Uterus (tissue), 4 donors: ENCODE results near the gene TBCD. TPM values are rescaled to one million over a fixed set of nuclear protein-coding genes. Genes with fewer than 3 reads are reported as not detected.

Source experiments
- DNase-seq, 2 donors: peaks; one replicate each; pipeline ENCODE4 v3.0.0-alpha.2; 2019 to 2020
- H3K27ac ChIP-seq, 2 donors: fragments of 200-600 bp; sonication (generic); 1 replicate in 1 of 2; 2 replicates in 1 of 2; pipeline ENCODE4 v1.5.1; 2016 to 2018
- H3K27me3 ChIP-seq, 2 donors: fragments of 200-600 bp; sonication (generic); one replicate each; pipeline ENCODE4 v1.5.1; 2018 to 2019; ENCODE audit warnings: control low read depth in 1 of 2
- H3K36me3 ChIP-seq, 2 donors: fragments of 200-600 bp; sonication (generic); one replicate each; pipeline ENCODE4 v1.5.1; 2019; ENCODE audit warnings: control low read depth in 1 of 2
- H3K4me1 ChIP-seq, 2 donors: fragments of 200-600 bp; sonication (generic); one replicate each; pipeline ENCODE4 v1.5.1; 2018 to 2019; ENCODE audit warnings: control low read depth in 1 of 2
- H3K4me3 ChIP-seq, 2 donors: fragments of 200-600 bp; sonication (generic); 1 replicate in 1 of 2; 2 replicates in 1 of 2; pipeline ENCODE4 v1.5.1; 2018 to 2019; ENCODE audit warnings: mild to moderate bottlenecking in 1 of 2
- H3K9me3 ChIP-seq, 2 donors: fragments of 200-600 bp; sonication (generic); one replicate each; pipeline ENCODE4 v1.5.1; 2019; ENCODE audit warnings: control low read depth in 1 of 2
- POLR2A ChIP-seq, 2 donors: fragments of 450-650 bp; IDR thresholded peaks; one replicate each; pipeline ENCODE4 v1.6.1; 2016; ENCODE audit warnings: antibody characterized with exemption in 2 of 2, mild to moderate bottlenecking in 1 of 2, moderate library complexity in 1 of 2
- intact Hi-C: fragments of 100-400 bp; cut with DNase I; formaldehyde crosslinking; loops from one replicate; pipeline ENCODE4 v1.15.1; 2023; ENCODE audit warnings: low total_unique reads
- total RNA-seq, 4 donors: library from RNA; depleted of rRNA in 3 of 4; stranded (reverse); fragments of >200 nt in 3 of 4; gene quantifications; one replicate each; pipeline versions ENCODE4 v1.1.0 to v1.2.4, GENCODE V29; 2014 to 2023
- TF ChIP-seq, protein P1 (sequence below), 4 experiments: fragments of 200-600 bp in 2 of 4; fragments of 450-650 bp in 2 of 4; sonication (generic) in 2 of 4; IDR thresholded peaks; one replicate each; pipeline ENCODE4 v1.5.1; 2016 to 2019; ENCODE audit warnings: antibody characterized with exemption in 4 of 4, mild to moderate bottlenecking in 2 of 4, moderate library complexity in 1 of 4
- donor health status: DM: yes; HTN: yes; CAD: no.

Gene TBCD
- total RNA-seq, 4 donors from 2014 or later: 35.9 to 142 (median 61.3) TPM

- DNase-seq: peak; percentile 8 to 11
- TF ChIP-seq, protein P1, sequence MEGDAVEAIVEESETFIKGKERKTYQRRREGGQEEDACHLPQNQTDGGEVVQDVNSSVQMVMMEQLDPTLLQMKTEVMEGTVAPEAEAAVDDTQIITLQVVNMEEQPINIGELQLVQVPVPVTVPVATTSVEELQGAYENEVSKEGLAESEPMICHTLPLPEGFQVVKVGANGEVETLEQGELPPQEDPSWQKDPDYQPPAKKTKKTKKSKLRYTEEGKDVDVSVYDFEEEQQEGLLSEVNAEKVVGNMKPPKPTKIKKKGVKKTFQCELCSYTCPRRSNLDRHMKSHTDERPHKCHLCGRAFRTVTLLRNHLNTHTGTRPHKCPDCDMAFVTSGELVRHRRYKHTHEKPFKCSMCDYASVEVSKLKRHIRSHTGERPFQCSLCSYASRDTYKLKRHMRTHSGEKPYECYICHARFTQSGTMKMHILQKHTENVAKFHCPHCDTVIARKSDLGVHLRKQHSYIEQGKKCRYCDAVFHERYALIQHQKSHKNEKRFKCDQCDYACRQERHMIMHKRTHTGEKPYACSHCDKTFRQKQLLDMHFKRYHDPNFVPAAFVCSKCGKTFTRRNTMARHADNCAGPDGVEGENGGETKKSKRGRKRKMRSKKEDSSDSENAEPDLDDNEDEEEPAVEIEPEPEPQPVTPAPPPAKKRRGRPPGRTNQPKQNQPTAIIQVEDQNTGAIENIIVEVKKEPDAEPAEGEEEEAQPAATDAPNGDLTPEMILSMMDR (IDR thresholded peaks at IDR 0.05): no peak
- no peak for TF ChIP-seq POLR2A (IDR thresholded peaks at IDR 0.05)
- H3K9me3 ChIP-seq: no peaks in the 10 kb centered on the region
- H3K36me3 ChIP-seq: no peaks in the 10 kb centered on the region
- H3K4me3 ChIP-seq: no peak overlapping the region
- H3K27me3 ChIP-seq: no peaks in the 10 kb centered on the region
- no peaks in the 10 kb centered on the region for H3K4me1 ChIP-seq
- intact Hi-C loops: no loop called here
- no peak overlapping the region for H3K27ac ChIP-seq
Observed at GRCh38 chr17:82937411-82938371, 185.8 kb downstream of the TBCD start.

DNA sequence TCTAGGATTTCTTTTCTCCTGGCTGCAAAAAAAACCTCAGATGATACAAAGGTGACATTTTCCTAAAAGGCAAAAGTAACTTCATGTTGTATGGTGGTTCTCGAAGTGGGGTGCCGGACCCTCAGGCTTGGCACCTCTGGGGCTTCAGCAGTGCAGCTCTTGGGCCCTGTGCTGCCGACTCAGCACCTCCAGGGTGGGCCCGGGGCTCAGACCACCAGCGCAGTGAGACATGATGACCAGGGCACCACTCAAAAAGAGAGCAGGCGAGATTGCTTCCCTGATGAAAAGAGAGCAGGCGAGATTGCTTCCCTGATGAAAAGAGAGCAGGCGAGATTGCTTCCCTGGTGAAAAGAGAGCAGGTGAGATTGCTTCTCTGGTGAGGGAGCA lies 186.6 kb downstream of the TBCD start:
- Histone ChIP-seq H3K4me1 (no peaks in the 10 kb centered on the region), H3K36me3 (no peaks in the 10 kb centered on the region), H3K27ac (no peak overlapping the region), H3K4me3 (no peak overlapping the region), H3K27me3 (no peaks in the 10 kb centered on the region), H3K9me3 (no peaks in the 10 kb centered on the region)
- intact Hi-C loops: no loop called here
- DNase-seq: peak in 1 of 2 donors; percentile 6
- no peak for TF ChIP-seq POLR2A (IDR thresholded peaks at IDR 0.05)
- TF ChIP-seq, protein P1 (IDR thresholded peaks at IDR 0.05): no peak

GRCh38 chr17:82938873-82939620 lies 187.2 kb downstream of the TBCD start:
- TF ChIP-seq POLR2A (IDR thresholded peaks at IDR 0.05): no peak
- TF ChIP-seq, protein P1 (IDR thresholded peaks at IDR 0.05): no peak
- H3K36me3 ChIP-seq: no peaks in the 10 kb centered on the region
- intact Hi-C loops: no loop called here
- peaks cover 0 to 2% of the 10 kb centered on the region in 2 donors for H3K9me3 ChIP-seq
- DNase-seq: peak in 1 of 2 donors; percentile 10
- no peak overlapping the region for H3K4me3 ChIP-seq
- no peaks in the 10 kb centered on the region for H3K27me3 ChIP-seq
- H3K4me1 ChIP-seq: no peaks in the 10 kb centered on the region
- H3K27ac ChIP-seq: no peak overlapping the region

- Histone ChIP-seq H3K27me3 (no peaks in the 10 kb centered on the region), H3K27ac (no peak overlapping the region), H3K9me3 (peaks cover 0 to 8% of the 10 kb centered on the region in 2 donors), H3K4me3 (no peak overlapping the region), H3K4me1 (no peaks in the 10 kb centered on the region), H3K36me3 (no peaks in the 10 kb centered on the region)
- intact Hi-C loops: no loop called here
- peak in 1 of 2 donors; percentile 6 for DNase-seq
- TF ChIP-seq, protein P1 (IDR thresholded peaks at IDR 0.05): no peak
- no peak for TF ChIP-seq POLR2A (IDR thresholded peaks at IDR 0.05)
Observed at GRCh38 chr17:82939621-82940135, 187.8 kb downstream of the TBCD start.
